ENCODE results near the gene TRIO. TPM values are rescaled to one million over a fixed set of nuclear protein-coding genes. Genes with fewer than 3 reads are reported as not detected.

TRIO gene
- total and polyA plus RNA-seq, 2 of the 8 experiments (the other 6 are each of a cell fraction or from before 2014, with no cell fraction given), result 35.1 to 69.1 TPM

DNA sequence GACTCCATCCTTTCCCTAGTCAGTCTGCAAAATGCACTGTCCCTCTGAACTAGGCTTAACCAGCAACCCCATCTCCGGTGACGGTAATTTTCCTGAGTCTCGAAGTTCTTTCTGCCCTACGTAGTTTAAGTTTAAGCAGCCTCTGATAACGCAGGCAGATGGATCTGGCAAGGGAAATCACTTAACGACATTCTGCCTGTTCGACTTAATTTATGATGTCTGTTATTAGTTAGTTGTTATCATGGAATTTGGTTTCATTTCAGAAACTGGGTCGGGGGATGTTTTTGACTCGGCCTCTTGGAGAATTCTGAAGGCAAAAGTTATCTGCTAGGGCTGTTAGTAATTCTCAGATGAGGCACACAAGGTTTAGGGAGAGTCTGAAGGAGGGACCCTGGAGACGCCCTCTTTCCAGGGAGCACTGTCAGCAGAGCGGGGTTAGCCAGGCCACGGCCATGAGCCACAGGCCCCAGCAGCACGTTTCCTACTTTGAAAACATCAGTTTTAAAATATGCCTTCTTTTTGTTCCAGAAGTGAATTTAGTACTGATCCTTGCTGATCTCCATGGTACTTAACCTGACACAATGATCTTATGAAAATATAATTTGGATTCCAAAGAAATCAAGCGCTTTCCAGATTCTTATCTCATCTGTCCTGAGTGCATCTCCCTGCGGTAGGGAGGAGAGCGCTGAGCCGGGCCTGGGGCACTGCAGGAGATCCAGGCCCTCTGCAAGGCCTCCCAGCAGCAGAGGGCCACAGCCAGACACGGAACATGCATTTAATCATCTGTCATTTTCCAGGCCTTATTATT is 267.5 kb downstream of the TRIO start:
- Histone ChIP-seq H3K56ac (replicated peaks; ENCODE audit: insufficient read length, low read depth, low read length) (no peak overlapping the region), H3K14ac (ENCODE audit: insufficient read length) (no peak overlapping the region), H3K27ac (ENCODE audit: low read depth, low read length) (no peak overlapping the region), H3K27me3 (replicated peaks in 1 of 4; ENCODE audit: control insufficient read depth in 3 of 4, extremely low read depth in 1 of 4, insufficient read depth in 3 of 4, low read length in 3 of 4) (no peaks in the 10 kb centered on the region), H2BK20ac (ENCODE audit: low read length) (no peak overlapping the region), H2AFZ (ENCODE audit: low read length) (no peak overlapping the region), H2BK5ac (ENCODE audit: low read depth, low read length) (no peak overlapping the region), H2AK5ac (ENCODE audit: low read depth, low read length) (no peak overlapping the region), H4K20me1 (replicated peaks in 1 of 2; ENCODE audit: control insufficient read depth in 1 of 2, insufficient read depth in 2 of 2, low read length in 2 of 2) (no peaks in the 10 kb centered on the region), H3K4ac (replicated peaks; ENCODE audit: insufficient read length, low read depth, low read length) (no peak overlapping the region), H3K9ac (replicated peaks in 1 of 4; ENCODE audit: extremely low read depth in 1 of 4, low read depth in 3 of 4, low read length in 3 of 4) (no peak overlapping the region), H2BK15ac (ENCODE audit: low read length) (no peak overlapping the region), H2BK12ac (ENCODE audit: low read depth, low read length) (no peak overlapping the region), H4K91ac (replicated peaks; ENCODE audit: insufficient read length, low read length) (no peak overlapping the region), H3K23me2 (ENCODE audit: low read depth, low read length) (no peaks in the 10 kb centered on the region; the same call in 1 of the 2 replicates), H3K4me3 (ENCODE audit: extremely low read depth in 1 of 4, insufficient read depth in 2 of 4, low read depth in 3 of 4, low read length in 4 of 4) (no peak overlapping the region), H3K4me2 (ENCODE audit: insufficient read depth in 1 of 2, low read depth in 2 of 2, low read length in 2 of 2) (no peak overlapping the region), H4K8ac (ENCODE audit: extremely low read depth, insufficient read depth, low read length) (no peak overlapping the region), H3K18ac (ENCODE audit: extremely low read depth, low read length) (no peak overlapping the region), H3K9me3 (ENCODE audit: insufficient read depth in 2 of 2, low read depth in 1 of 2, low read length in 1 of 2) (no peaks in the 10 kb centered on the region), H3K79me2 (ENCODE audit: control insufficient read depth in 1 of 2, insufficient read depth in 2 of 2, low read length in 2 of 2) (no peaks in the 10 kb centered on the region), H3K79me1 (ENCODE audit: low read depth, low read length) (no peaks in the 10 kb centered on the region), H2BK120ac (replicated peaks; ENCODE audit: low read depth, low read length) (no peak overlapping the region), H3K4me1 (replicated peaks in 1 of 4; ENCODE audit: control insufficient read depth in 3 of 4, insufficient read depth in 4 of 4, low read length in 3 of 4) (peaks cover 0 to 6% (median 2%) of the 10 kb centered on the region in 4 experiments; a peak in 4 of 7 replicates), H4K5ac (ENCODE audit: insufficient read length, low read depth, low read length) (no peak overlapping the region), H3K36me3 (ENCODE audit: control insufficient read depth in 2 of 4, insufficient read depth in 4 of 4, low read length in 3 of 4) (peaks cover 11 to 39% (median 24%) of the 10 kb centered on the region in 4 experiments), H3K23ac (ENCODE audit: insufficient read length) (no peak overlapping the region)
- FAIRE-seq, result no peak
- DNase-seq (ENCODE audit: low read depth in 1 of 2, low spot score in 2 of 2), result no peak
- 87% methylated on average over 18 of the region's 18 CpGs; no CpG with 5 or more reads in 1 of the 2 experiments for WGBS, 2 experiments (ENCODE audit: extremely low coverage in 1 of 2, insufficient coverage in 1 of 2, insufficient read length in 1 of 2, insufficient replicate concordance in 2 of 2, low coverage in 1 of 2, low lambda C conversion rate in 2 of 2, missing lambda C conversion rate in 1 of 2)
- CTCF ChIA-PET (ENCODE audit: partially characterized antibody), result interaction anchor here (1.1 to 1.9 kb wide), 2 partner anchors 10 to 238 kb away, joined by 5 to 8 read pairs; no protein-coding TSS in a partner anchor
- POLR2A ChIA-PET (ENCODE audit: partially characterized antibody), result no interaction called here
- TF ChIP-seq, protein P1, sequence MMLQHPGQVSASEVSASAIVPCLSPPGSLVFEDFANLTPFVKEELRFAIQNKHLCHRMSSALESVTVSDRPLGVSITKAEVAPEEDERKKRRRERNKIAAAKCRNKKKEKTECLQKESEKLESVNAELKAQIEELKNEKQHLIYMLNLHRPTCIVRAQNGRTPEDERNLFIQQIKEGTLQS (IDR thresholded peaks at IDR 0.05; ENCODE audit: insufficient read depth, low read depth, low read length), result no peak
- TF ChIP-seq, protein P2, sequence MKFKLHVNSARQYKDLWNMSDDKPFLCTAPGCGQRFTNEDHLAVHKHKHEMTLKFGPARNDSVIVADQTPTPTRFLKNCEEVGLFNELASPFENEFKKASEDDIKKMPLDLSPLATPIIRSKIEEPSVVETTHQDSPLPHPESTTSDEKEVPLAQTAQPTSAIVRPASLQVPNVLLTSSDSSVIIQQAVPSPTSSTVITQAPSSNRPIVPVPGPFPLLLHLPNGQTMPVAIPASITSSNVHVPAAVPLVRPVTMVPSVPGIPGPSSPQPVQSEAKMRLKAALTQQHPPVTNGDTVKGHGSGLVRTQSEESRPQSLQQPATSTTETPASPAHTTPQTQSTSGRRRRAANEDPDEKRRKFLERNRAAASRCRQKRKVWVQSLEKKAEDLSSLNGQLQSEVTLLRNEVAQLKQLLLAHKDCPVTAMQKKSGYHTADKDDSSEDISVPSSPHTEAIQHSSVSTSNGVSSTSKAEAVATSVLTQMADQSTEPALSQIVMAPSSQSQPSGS (IDR thresholded peaks at IDR 0.05; ENCODE audit: low read length), result no peak
- TF ChIP-seq JUN (IDR thresholded peaks at IDR 0.05; ENCODE audit: low read depth, low read length), result no peak
- no peak for TF ChIP-seq SIRT6 (IDR thresholded peaks at IDR 0.05; ENCODE audit: low read length)
- TF ChIP-seq RXRA (IDR thresholded peaks at IDR 0.05; ENCODE audit: insufficient read depth, low read depth, low read length), result no peak
- TF ChIP-seq, protein P3, sequence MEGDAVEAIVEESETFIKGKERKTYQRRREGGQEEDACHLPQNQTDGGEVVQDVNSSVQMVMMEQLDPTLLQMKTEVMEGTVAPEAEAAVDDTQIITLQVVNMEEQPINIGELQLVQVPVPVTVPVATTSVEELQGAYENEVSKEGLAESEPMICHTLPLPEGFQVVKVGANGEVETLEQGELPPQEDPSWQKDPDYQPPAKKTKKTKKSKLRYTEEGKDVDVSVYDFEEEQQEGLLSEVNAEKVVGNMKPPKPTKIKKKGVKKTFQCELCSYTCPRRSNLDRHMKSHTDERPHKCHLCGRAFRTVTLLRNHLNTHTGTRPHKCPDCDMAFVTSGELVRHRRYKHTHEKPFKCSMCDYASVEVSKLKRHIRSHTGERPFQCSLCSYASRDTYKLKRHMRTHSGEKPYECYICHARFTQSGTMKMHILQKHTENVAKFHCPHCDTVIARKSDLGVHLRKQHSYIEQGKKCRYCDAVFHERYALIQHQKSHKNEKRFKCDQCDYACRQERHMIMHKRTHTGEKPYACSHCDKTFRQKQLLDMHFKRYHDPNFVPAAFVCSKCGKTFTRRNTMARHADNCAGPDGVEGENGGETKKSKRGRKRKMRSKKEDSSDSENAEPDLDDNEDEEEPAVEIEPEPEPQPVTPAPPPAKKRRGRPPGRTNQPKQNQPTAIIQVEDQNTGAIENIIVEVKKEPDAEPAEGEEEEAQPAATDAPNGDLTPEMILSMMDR (IDR thresholded peaks at IDR 0.05; ENCODE audit: control extremely low read depth in 1 of 3, insufficient read depth in 1 of 3, low read depth in 1 of 3, low read length in 3 of 3), result no peak
- TF ChIP-seq POLR2AphosphoS5 (IDR thresholded peaks at IDR 0.05; ENCODE audit: low read depth, low read length), result no peak
